Left lung (tissue), 10 donors: ENCODE measurements around the gene DENND6A. TPM values are rescaled to one million over a fixed set of nuclear protein-coding genes. Genes with fewer than 3 reads are reported as not detected.

Experiments used
- ATAC-seq: fragments of 200-7000 bp; cut with Tn5 transposase; one replicate; pipeline ENCODE4 v1.9.1; 2020; ENCODE audit warnings: moderate library complexity
- DNase-seq, 4 donors: peaks; one replicate each; pipeline ENCODE4 v3.0.0-alpha.2; 2013 to 2020
- H3K27ac ChIP-seq, 2 donors: fragments of 200-600 bp; sonication (generic) in 1 of 2; one replicate each; pipeline versions ENCODE4 v1.5.0 to v1.8.0; 2020 to 2021
- H3K27me3 ChIP-seq, 2 donors: fragments of 200-600 bp; sonication (generic) in 1 of 2; one replicate each; pipeline versions ENCODE4 v1.5.0 to v1.8.0; 2020 to 2021
- H3K36me3 ChIP-seq, 2 donors: fragments of 200-600 bp; sonication (generic) in 1 of 2; one replicate each; pipeline versions ENCODE4 v1.5.0 to v1.8.0; 2020 to 2021
- H3K4me1 ChIP-seq, 2 donors: fragments of 200-600 bp; one replicate each; pipeline ENCODE4 v1.8.0; 2021
- H3K4me3 ChIP-seq, 2 donors: fragments of 200-600 bp; sonication (generic) in 1 of 2; one replicate each; pipeline versions ENCODE4 v1.5.0 to v1.8.0; 2020 to 2021; ENCODE audit warnings: mild to moderate bottlenecking in 1 of 2
- H3K9me3 ChIP-seq, 2 donors: fragments of 200-600 bp; sonication (generic) in 1 of 2; one replicate each; pipeline versions ENCODE4 v1.5.0 to v1.8.0; 2020 to 2021
- CTCF ChIP-seq, 2 donors: fragments of 200-600 bp; sonication (generic) in 1 of 2; IDR thresholded peaks; one replicate each; pipeline versions ENCODE4 v1.5.0 to v1.8.0; 2021; ENCODE audit warnings: antibody characterized with exemption in 2 of 2
- intact Hi-C, 2 donors: fragments of 100-400 bp; cut with DNase I; formaldehyde crosslinking; loops; one replicate each; pipeline versions ENCODE4 v1.11.2 to v1.14.2; 2022
- polyA plus RNA-seq, 6 donors: library from polyadenylated mRNA; unstranded; fragments of 120-200 nt; gene quantifications; one replicate each; pipeline ENCODE4 v1.2.1, GENCODE V29; 2013; ENCODE audit not compliant: insufficient read length in 6 of 6
- total RNA-seq, 2 donors: library from RNA; stranded (reverse); fragmentation: NEBNext Ultra II Directional; extraction: Animal tissue kit (Norgen Biotek cat#: 25700); gene quantifications; one replicate each; pipeline ENCODE4 v1.2.1, GENCODE V29; 2021
- donor health status: DM: no; HTN: yes; CAD: no.
- donor health status: DM: no; HTN: no; CAD: no.

The DENND6A gene
- total and polyA plus RNA-seq, 8 donors: 21.8 to 38.7 (median 31.6) TPM

GRCh38 chr3:57735405-57735804 is 42.5 kb upstream of the DENND6A start:
- no peak for DNase-seq
- TF ChIP-seq CTCF (IDR thresholded peaks at IDR 0.05): no peak

DNA sequence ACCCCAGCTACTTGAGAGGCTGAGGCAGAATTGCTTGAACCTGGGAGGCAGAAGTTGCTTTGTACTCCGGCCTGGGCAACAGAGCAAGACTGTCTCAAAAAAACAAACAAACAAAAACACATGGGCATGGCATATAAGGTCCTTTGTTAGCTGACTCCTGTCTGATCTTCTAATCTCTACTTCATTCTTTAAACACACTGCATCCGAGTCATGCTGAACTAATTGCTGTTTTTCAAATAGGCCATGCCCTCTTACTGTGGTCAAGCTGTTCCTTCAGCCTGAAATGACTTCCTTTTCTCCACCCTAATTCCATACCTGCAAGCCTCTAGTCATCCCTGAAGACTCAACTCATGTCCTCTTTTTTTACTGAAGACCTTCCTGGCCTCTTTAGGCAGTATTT is 40.9 kb upstream of the DENND6A start:
- intact Hi-C loops: no loop called here

More at GRCh38 chr3:57735405-57735804, 42.5 kb upstream of the DENND6A start:
- Histone ChIP-seq H3K9me3 (no peaks in the 10 kb centered on the region), H3K4me1 (no peaks in the 10 kb centered on the region), H3K27ac (no peak overlapping the region), H3K27me3 (no peaks in the 10 kb centered on the region), H3K4me3 (no peak overlapping the region), H3K36me3 (no peaks in the 10 kb centered on the region)
- ATAC-seq: no peak
- intact Hi-C loops: no loop called here

GRCh38 chr3:57731311-57731710 is 38.4 kb upstream of the DENND6A start:
- intact Hi-C loops: no loop called here
- H3K27me3 ChIP-seq: no peaks in the 10 kb centered on the region
- TF ChIP-seq CTCF (IDR thresholded peaks at IDR 0.05): no peak
- peaks cover 0 to 7% of the 10 kb centered on the region in 2 donors for H3K4me1 ChIP-seq
- H3K4me3 ChIP-seq: no peak overlapping the region
- H3K9me3 ChIP-seq: no peaks in the 10 kb centered on the region
- no peak for DNase-seq
- no peak for ATAC-seq
- H3K36me3 ChIP-seq: no peaks in the 10 kb centered on the region
- no peak overlapping the region for H3K27ac ChIP-seq

More for the DNA sequence above, 40.9 kb upstream of the DENND6A start:
- TF ChIP-seq CTCF (IDR thresholded peaks at IDR 0.05): no peak
- H3K36me3 ChIP-seq: no peaks in the 10 kb centered on the region
- DNase-seq (no peak), ATAC-seq (no peak)
- H3K4me3 ChIP-seq: no peak overlapping the region
- no peak overlapping the region for H3K27ac ChIP-seq
- peaks cover 0 to 7% of the 10 kb centered on the region in 2 donors for H3K4me1 ChIP-seq
- no peaks in the 10 kb centered on the region for H3K27me3 ChIP-seq
- H3K9me3 ChIP-seq: no peaks in the 10 kb centered on the region

GRCh38 chr3:57730682-57731081 is 37.8 kb upstream of the DENND6A start:
- DNase-seq (no peak), ATAC-seq (no peak)
- H3K27me3 ChIP-seq: no peaks in the 10 kb centered on the region
- H3K4me1 ChIP-seq: peaks cover 0 to 7% of the 10 kb centered on the region in 2 donors
- no peak overlapping the region for H3K4me3 ChIP-seq
- H3K36me3 ChIP-seq: no peaks in the 10 kb centered on the region
- intact Hi-C loops: no loop called here
- no peak for TF ChIP-seq CTCF (IDR thresholded peaks at IDR 0.05)
- no peaks in the 10 kb centered on the region for H3K9me3 ChIP-seq
- no peak overlapping the region for H3K27ac ChIP-seq

DNA sequence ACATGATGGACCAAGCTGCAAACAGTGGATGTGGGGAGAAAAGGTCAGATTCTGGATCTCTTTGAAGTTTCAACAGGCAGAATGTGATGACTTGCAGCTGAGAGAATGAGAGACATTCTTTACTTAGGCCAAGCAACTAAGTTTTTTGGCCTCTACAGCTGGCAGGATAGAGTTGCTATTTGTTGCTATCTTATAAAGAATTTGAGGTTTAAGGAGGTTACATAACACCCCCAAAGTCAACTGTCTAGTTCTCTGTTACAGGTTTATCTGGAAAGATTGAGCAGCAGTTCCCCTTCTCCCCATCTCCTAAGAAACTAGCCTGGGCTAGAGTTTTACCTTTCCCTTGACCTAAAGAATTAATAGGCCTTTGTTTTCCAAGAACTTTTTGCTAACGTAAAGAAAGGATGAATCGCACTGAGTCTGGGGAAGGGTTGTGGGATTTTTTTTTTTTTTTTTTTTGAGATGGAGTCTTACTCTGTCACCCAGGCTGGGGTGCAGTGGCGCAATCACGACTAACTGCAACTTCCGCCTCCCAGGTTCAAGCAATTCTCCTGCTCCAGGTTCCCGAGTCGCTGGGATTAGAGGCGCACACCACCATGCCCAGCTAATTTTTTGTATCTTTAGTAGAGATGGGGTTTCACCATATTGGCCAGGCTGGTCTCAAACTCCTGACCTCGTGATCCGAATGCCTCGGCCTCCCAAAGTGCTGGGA is 36.6 kb upstream of the DENND6A start:
- peaks cover 0 to 7% of the 10 kb centered on the region in 2 donors for H3K4me1 ChIP-seq
- intact Hi-C loops: no loop called here
- H3K9me3 ChIP-seq: no peaks in the 10 kb centered on the region
- H3K27ac ChIP-seq: no peak overlapping the region
- H3K4me3 ChIP-seq: no peak overlapping the region
- no peaks in the 10 kb centered on the region for H3K36me3 ChIP-seq
- DNase-seq: no peak
- TF ChIP-seq CTCF (IDR thresholded peaks at IDR 0.05): no peak
- no peak for ATAC-seq
- H3K27me3 ChIP-seq: peaks cover 0 to 3% of the 10 kb centered on the region in 2 donors
